CD14-positive monocyte (primary cell): ENCODE data around the gene FOXE1. TPM values are rescaled to one million over a fixed set of nuclear protein-coding genes. Genes with fewer than 3 reads are reported as not detected.

ENCODE experiments used
- DNase-seq, 3 donors: peaks; one replicate each; pipeline ENCODE4 v3.0.0-alpha.2; 2011 to 2022
- H2AFZ ChIP-seq: 2 replicates; pipeline ENCODE4 v1.6.0; 2012; ENCODE audit warnings: mild to moderate bottlenecking, low read depth, low read length, inconsistent platforms; ENCODE audit not compliant: insufficient read depth, poor library complexity, severe bottlenecking
- H3K27ac ChIP-seq, 2 donors: 1 replicate in 1 of 2; 2 replicates in 1 of 2; pipeline ENCODE4 v1.5.1; 2012 to 2013; ENCODE audit warnings: low read length in 2 of 2, control low read depth in 1 of 2, inconsistent platforms in 1 of 2, low read depth in 1 of 2, mild to moderate bottlenecking in 1 of 2
- H3K27me3 ChIP-seq, 2 donors: one replicate each; pipeline versions ENCODE4 v1.6.0 to v1.6.1; 2011 to 2013; ENCODE audit warnings: low read length in 2 of 2; ENCODE audit not compliant: control insufficient read depth in 2 of 2, insufficient read depth in 2 of 2
- H3K36me3 ChIP-seq, 2 donors: replicated peaks in 1 of 2; 1 replicate in 1 of 2; 2 replicates in 1 of 2; pipeline versions ENCODE4 v1.5.1 to v1.6.1; 2012 to 2013; ENCODE audit warnings: low read length in 2 of 2, control low read depth in 1 of 2, inconsistent platforms in 1 of 2, mild to moderate bottlenecking in 1 of 2; ENCODE audit not compliant: insufficient read depth in 2 of 2, control insufficient read depth in 1 of 2
- H3K4me1 ChIP-seq, 2 donors: 1 replicate in 1 of 2; 2 replicates in 1 of 2; pipeline versions ENCODE4 v1.5.1 to v1.6.1; 2012 to 2013; ENCODE audit warnings: low read length in 2 of 2, control low read depth in 1 of 2, inconsistent platforms in 1 of 2, mild to moderate bottlenecking in 1 of 2, moderate library complexity in 1 of 2; ENCODE audit not compliant: insufficient read depth in 2 of 2, control insufficient read depth in 1 of 2
- H3K4me2 ChIP-seq: replicated peaks from 2 replicates; pipeline ENCODE3; 2012; ENCODE audit warnings: low read length, moderate library complexity, mild to moderate bottlenecking; ENCODE audit not compliant: poor library complexity, severe bottlenecking; ENCODE audit errors: extremely low read depth
- H3K4me3 ChIP-seq, 3 experiments: fragments of 200-600 bp in 1 of 3; sonication (generic) in 1 of 3; replicated peaks in 1 of 3; 1 replicate in 2 of 3; 2 replicates in 1 of 3; pipeline ENCODE4 v1.5.1; 2011 to 2013; ENCODE audit warnings: low read length in 3 of 3, mild to moderate bottlenecking in 3 of 3, control low read depth in 2 of 3, low read depth in 2 of 3, inconsistent platforms in 1 of 3, moderate library complexity in 1 of 3
- H3K79me2 ChIP-seq: 2 replicates; pipeline ENCODE4 v1.6.0; 2012; ENCODE audit warnings: mild to moderate bottlenecking, control low read depth, inconsistent platforms, low read length, moderate library complexity; ENCODE audit not compliant: insufficient read depth
- H3K9ac ChIP-seq: 2 replicates; pipeline ENCODE4 v1.6.0; 2017; ENCODE audit warnings: low read length, mild to moderate bottlenecking; ENCODE audit not compliant: insufficient read depth, poor library complexity, severe bottlenecking
- H3K9me3 ChIP-seq, 2 donors: replicated peaks in 1 of 2; 1 replicate in 1 of 2; 2 replicates in 1 of 2; pipeline versions ENCODE4 v1.5.1 to v1.6.1; 2012 to 2013; ENCODE audit warnings: low read length in 2 of 2, control low read depth in 1 of 2; ENCODE audit not compliant: control insufficient read depth in 1 of 2, insufficient read depth in 1 of 2
- H4K20me1 ChIP-seq: 2 replicates; pipeline ENCODE4 v1.6.0; 2012; ENCODE audit warnings: mild to moderate bottlenecking, low read length, control low read depth, moderate library complexity; ENCODE audit not compliant: insufficient read depth
- H3K27ac Mint-ChIP-seq, 7 donors: one replicate each; pipeline ENCODE4 v1.8.0; 2020; ENCODE audit warnings: mild to moderate bottlenecking in 7 of 7, mixed read lengths in 7 of 7, moderate library complexity in 6 of 7, inconsistent platforms in 2 of 7
- H3K27me3 Mint-ChIP-seq, 3 donors: one replicate each; pipeline ENCODE4 v1.8.0; 2021 to 2022; ENCODE audit warnings: low read depth in 3 of 3, mild to moderate bottlenecking in 3 of 3, mixed read lengths in 3 of 3, moderate library complexity in 3 of 3, inconsistent platforms in 1 of 3
- H3K36me3 Mint-ChIP-seq, 2 donors: one replicate each; pipeline ENCODE4 v1.8.0; 2020; ENCODE audit warnings: mixed read lengths in 2 of 2, inconsistent platforms in 1 of 2, mild to moderate bottlenecking in 1 of 2
- H3K4me1 Mint-ChIP-seq: one replicate; pipeline ENCODE4 v1.8.0; 2020; ENCODE audit warnings: mild to moderate bottlenecking, mixed read lengths
- H3K4me3 Mint-ChIP-seq, 2 donors: one replicate each; pipeline ENCODE4 v1.8.0; 2020; ENCODE audit warnings: mild to moderate bottlenecking in 2 of 2, mixed read lengths in 2 of 2, moderate library complexity in 1 of 2
- H3K9me3 Mint-ChIP-seq, 7 donors: one replicate each; pipeline ENCODE4 v1.8.0; 2020 to 2022; ENCODE audit warnings: mixed read lengths in 7 of 7, mild to moderate bottlenecking in 6 of 7, moderate library complexity in 6 of 7, inconsistent platforms in 2 of 7
- WGBS: methylation state at CpG from one replicate; pipeline ENCODE4 v1.1.5; 2013; ENCODE audit warnings: missing lambda C conversion rate; ENCODE audit not compliant: insufficient coverage; 5-methylcytosine and 5-hydroxymethylcytosine counted together
- intact Hi-C, 2 donors: fragments of 100-400 bp; cut with micrococcal nuclease; formaldehyde crosslinking; loops; one replicate each; pipeline versions ENCODE4 v1.15.0 to v1.15.1; 2023
- polyA plus RNA-seq, 3 donors: library from polyadenylated mRNA; depleted of rRNA in 1 of 3; unstranded in 2 of 3; stranded (reverse) in 1 of 3; fragments of 300-500 nt in 2 of 3; fragments of >200 nt in 1 of 3; fragmentation: Illumina TruSeq in 2 of 3; gene quantifications; 1 replicate in 2 of 3; 2 replicates in 1 of 3; pipeline ENCODE4 v1.2.3, GENCODE V29; 2012 to 2021
- TF ChIP-seq, protein P1 (sequence below): fragments of 200-600 bp; IDR thresholded peaks from one replicate; pipeline ENCODE4 v1.8.0; 2022; ENCODE audit warnings: antibody characterized with exemption, mild to moderate bottlenecking

The FOXE1 gene
- polyA plus RNA-seq, 3 donors, result 0.01 TPM; not detected in 2

DNA sequence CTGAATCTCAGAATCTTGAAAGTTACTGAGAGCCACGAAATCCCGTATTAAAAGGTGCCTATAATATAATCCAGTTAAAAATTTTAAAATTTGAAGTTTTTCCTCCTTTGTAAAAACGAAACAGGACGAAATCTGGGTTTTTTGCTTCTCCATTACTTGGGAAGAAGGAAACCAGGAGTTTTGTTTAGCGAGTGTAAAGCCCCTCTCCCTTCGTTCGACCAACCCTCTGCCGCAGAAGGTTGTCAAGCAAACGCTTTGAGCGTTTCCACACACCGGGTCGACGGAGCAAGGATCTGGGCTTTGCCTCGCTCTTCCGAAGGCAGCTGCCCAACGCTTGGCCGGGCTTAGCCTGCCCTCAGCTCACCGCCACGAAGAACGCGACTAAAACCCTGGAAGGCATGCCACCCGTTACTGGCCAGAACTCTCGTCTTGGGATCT, 1.6 kb upstream of the FOXE1 start:
- Histone ChIP-seq H3K79me2 (no peaks in the 10 kb centered on the region), H3K9ac (no peak overlapping the region), H2AFZ (no peak overlapping the region), H4K20me1 (no peaks in the 10 kb centered on the region), H3K36me3 (no peaks in the 10 kb centered on the region), H3K27ac (no peak overlapping the region), H3K4me2 (peak overlapping the region; percentile 4), H3K4me1 (peaks cover 32 to 40% of the 10 kb centered on the region in 2 donors), H3K9me3 (peaks cover 7 to 60% of the 10 kb centered on the region in 2 donors), H3K4me3 (no peak overlapping the region), H3K27me3 (peaks cover 80 to 90% of the 10 kb centered on the region in 2 donors)
- Mint-ChIP-seq H3K36me3 (peaks cover 7 to 13% of the 10 kb centered on the region in 2 donors), H3K4me1 (peaks cover 35% of the 10 kb centered on the region), H3K27ac (no peak overlapping the region), H3K9me3 (peaks cover 0 to 58% (median 28%) of the 10 kb centered on the region in 7 donors), H3K4me3 (peak overlapping the region in 1 of 2 donors; percentile 91), H3K27me3 (peaks cover 89 to 95% (median 91%) of the 10 kb centered on the region in 3 donors)
- peak in 1 of 3 donors; percentile 2 for DNase-seq
- WGBS, result 11% methylated on average over 15 of the region's 23 CpGs
- TF ChIP-seq, protein P1, sequence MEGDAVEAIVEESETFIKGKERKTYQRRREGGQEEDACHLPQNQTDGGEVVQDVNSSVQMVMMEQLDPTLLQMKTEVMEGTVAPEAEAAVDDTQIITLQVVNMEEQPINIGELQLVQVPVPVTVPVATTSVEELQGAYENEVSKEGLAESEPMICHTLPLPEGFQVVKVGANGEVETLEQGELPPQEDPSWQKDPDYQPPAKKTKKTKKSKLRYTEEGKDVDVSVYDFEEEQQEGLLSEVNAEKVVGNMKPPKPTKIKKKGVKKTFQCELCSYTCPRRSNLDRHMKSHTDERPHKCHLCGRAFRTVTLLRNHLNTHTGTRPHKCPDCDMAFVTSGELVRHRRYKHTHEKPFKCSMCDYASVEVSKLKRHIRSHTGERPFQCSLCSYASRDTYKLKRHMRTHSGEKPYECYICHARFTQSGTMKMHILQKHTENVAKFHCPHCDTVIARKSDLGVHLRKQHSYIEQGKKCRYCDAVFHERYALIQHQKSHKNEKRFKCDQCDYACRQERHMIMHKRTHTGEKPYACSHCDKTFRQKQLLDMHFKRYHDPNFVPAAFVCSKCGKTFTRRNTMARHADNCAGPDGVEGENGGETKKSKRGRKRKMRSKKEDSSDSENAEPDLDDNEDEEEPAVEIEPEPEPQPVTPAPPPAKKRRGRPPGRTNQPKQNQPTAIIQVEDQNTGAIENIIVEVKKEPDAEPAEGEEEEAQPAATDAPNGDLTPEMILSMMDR, result no peak
- intact Hi-C loops, result no loop called here

DNA sequence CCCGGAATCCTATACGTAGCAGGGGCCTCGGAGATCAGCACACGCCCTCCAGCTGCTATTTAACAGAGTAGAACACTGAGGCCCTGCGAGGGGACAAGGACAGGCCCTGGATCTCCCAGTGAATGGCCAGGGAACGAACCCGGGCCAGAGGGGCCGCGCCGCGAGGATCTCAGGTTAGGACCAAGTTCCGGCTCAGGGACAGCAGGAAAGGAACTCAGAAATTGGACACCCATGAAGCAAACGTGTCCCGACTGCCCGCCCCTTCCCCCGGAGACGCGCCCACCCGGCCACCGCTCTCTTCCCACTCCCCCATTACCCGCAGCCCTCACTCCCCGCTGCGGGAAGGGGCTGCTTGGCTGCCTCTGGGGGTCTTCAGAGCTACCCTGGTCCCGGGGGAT, 1.0 kb upstream of the FOXE1 start:
- Histone ChIP-seq H3K4me1 (peaks cover 32 to 40% of the 10 kb centered on the region in 2 donors), H3K4me3 (no peak overlapping the region), H3K27me3 (peaks cover 80 to 90% of the 10 kb centered on the region in 2 donors), H3K27ac (no peak overlapping the region), H3K36me3 (no peaks in the 10 kb centered on the region), H3K9ac (no peak overlapping the region), H4K20me1 (no peaks in the 10 kb centered on the region), H2AFZ (no peak overlapping the region), H3K79me2 (no peaks in the 10 kb centered on the region), H3K4me2 (no peak overlapping the region), H3K9me3 (peaks cover 7 to 59% of the 10 kb centered on the region in 2 donors)
- 7% methylated on average over 14 of the region's 24 CpGs for WGBS
- Mint-ChIP-seq H3K4me3 (peak overlapping the region in 1 of 2 donors; percentile 76), H3K27me3 (peaks cover 89 to 95% (median 91%) of the 10 kb centered on the region in 3 donors), H3K27ac (no peak overlapping the region), H3K36me3 (peaks cover 7 to 13% of the 10 kb centered on the region in 2 donors), H3K9me3 (peaks cover 0 to 58% (median 28%) of the 10 kb centered on the region in 7 donors), H3K4me1 (peaks cover 35% of the 10 kb centered on the region)
- intact Hi-C loops, result no loop called here
- TF ChIP-seq, protein P1, result no peak
- peak in 1 of 3 donors; percentile 2 for DNase-seq
